Fibroblast of mammary gland (primary cell): Measurements from ENCODE around the gene NAPSA.
"Not testable (repeated sequence)": the region's sequence is repeated elsewhere in the genome, so short reads cannot be mapped to it uniquely, and the experiment has no call there.

Experiments used
- DNase-seq: peaks from one replicate; pipeline ENCODE4 v3.0.0-alpha.2; 2010; ENCODE audit warnings: low read depth
- H3K4me3 ChIP-seq: 2 replicates; pipeline ENCODE4 v1.5.1; 2011; ENCODE audit warnings: low read depth, mild to moderate bottlenecking, low read length, moderate library complexity; ENCODE audit not compliant: control insufficient read depth
- CTCF ChIP-seq: conservative IDR thresholded peaks from 2 replicates; pipeline ENCODE4 v1.5.1; 2011; ENCODE audit warnings: low read depth, low read length, inconsistent platforms; ENCODE audit not compliant: control insufficient read depth, insufficient read depth

Gene NAPSA

GRCh38 chr19:50333235-50333736, 32.2 kb downstream of the NAPSA start:
- peak; percentile 84 for DNase-seq
- TF ChIP-seq CTCF, result no peak
- H3K4me3 ChIP-seq, result peak overlapping the region; percentile 52

DNA sequence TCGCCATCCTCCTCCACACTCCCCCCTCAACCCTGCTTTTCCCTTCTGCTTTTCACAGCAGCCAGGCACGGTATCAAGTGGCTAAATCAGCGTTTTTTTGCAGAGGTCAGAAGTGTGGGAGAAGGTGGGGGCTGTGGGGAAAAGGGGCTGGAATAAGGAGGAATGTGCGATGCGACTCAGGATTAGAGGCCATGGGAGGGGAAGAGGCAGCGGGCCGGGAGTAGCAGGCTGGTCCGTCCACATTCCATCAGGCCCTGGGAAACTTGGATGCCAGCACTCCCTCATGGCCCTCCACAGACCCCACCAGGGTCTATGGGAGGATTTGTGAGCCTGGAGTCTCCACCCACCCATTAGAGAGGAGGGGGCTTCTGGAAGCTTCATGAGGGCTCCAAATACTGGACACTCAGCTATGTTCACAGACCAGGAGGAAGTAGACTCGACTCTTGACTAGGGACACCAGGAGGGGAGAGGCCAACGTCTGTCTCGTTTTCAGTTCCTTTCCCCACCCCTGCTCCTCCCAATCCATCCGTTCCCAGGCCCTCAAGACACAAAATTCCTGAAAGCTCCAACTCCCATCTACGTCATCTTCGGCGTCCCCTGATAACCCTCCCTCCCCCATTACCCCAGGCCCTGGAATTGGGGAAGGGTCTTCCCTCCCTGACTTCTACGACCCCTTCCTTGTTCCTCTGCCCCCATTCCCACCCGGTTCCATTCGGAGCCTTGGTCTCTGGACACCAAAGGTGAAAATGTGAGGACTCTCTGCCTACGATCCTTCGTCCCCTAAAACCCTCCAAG, 33.0 kb downstream of the NAPSA start:
- no peak for TF ChIP-seq CTCF
- no peak overlapping the region for H3K4me3 ChIP-seq
- DNase-seq, result no peak

DNA sequence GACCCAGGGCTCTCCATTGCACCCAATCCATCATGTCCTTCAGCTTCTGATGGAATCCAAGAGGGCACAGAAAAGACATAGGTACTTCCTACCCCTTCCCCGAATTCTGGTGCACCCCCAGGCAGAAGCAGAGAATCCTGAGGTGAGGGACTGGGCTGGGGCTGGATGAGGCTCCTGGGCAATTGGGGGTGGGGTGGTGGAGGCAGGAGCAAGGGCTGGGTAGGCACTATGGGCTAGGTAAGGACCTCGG, 33.5 kb downstream of the NAPSA start:
- no peak for DNase-seq
- H3K4me3 ChIP-seq, result no peak overlapping the region
- TF ChIP-seq CTCF, result no peak

- H3K4me3 ChIP-seq, result no peak overlapping the region
- DNase-seq, result no peak
- TF ChIP-seq CTCF, result no peak
These were observed 34.0 kb downstream of the NAPSA start for GRCh38 chr19:50331221-50331993.

DNA sequence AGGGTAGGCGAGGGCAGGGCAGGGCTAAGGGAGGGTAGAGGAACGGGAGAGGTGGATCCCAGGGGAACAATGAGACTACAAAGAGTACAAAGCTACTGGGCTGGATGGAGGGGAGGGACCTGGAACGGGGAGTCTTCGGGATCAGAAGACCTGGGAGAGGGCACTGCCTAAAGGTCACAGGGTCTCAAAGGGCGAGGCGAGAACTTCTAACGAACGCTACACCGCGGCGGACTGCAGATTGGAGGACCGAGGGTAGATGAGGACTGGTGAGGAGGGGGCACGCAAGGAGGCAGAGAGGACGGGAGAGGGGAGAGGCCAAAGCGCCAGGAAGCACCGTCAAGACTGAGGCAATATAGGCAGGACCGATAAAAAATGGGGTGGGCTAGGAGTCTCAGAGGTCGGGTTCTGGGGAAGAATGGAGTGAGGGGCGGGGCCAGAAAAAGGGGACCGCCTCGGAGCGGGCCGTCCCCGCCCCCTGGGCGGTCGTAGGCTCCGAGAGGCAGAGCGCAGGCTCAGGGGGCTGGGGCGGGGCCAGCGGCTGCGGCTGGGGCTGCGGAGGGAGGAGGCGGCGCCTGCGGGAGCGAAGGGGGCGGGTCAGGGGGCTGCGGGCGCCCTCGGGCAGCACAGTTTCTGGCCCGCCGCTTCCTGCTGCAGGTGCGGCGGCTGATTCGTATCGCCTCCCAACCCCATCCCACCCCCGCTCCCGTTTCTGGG, 34.9 kb downstream of the NAPSA start:
- TF ChIP-seq CTCF, result no peak

DNA sequence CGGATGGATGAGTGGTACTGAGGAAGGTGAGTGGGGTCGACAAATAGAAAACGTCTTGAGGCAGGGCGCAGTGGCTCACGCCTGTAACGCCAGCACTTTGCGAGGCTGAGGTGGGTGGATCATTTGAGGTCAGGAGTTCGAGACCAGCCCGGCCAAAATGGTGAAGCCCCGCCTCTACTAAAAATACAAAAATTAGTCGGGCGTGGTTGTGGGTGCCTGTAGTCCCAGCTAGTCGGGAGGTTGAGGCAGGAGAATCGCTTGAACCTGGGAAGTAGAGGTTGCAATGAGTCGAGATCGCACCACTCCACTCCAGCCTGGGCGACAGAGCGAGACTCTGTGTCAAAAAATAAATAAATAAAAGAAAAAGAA, 35.5 kb downstream of the NAPSA start:
- not testable (repeated sequence) for H3K4me3 ChIP-seq, DNase-seq

More for the DNA sequence above, 34.9 kb downstream of the NAPSA start:
- no peak overlapping the region for H3K4me3 ChIP-seq
- DNase-seq, result peak; percentile 26
